ENCODE results near the gene NAGPA. TPM values are rescaled to one million over a fixed set of nuclear protein-coding genes. Genes with fewer than 3 reads are reported as not detected.

Gene NAGPA
- total and polyA plus RNA-seq, 2 of the 13 experiments (the other 11 are each of a cell fraction or from before 2014, with no cell fraction given), result 27.1 to 60.3 TPM

- peak; percentile 14; the same call in 1 of the 2 replicates for TF ChIP-seq FOXP4 (CRISPR knock-in tag; IDR thresholded peaks at IDR 0.05)
- peak; percentile 93 for TF ChIP-seq SALL1 (CRISPR knock-in tag; IDR thresholded peaks at IDR 0.05)
- peak; percentile 69 for TF ChIP-seq MIXL1 (CRISPR knock-in tag; IDR thresholded peaks at IDR 0.05)
- TF ChIP-seq WIZ (CRISPR knock-in tag; IDR thresholded peaks at IDR 0.05), result peak; percentile 96
- peak; percentile 88; the same call in 1 of the 2 replicates for TF ChIP-seq ZNF782 (CRISPR knock-in tag; IDR thresholded peaks at IDR 0.05; ENCODE audit: borderline replicate concordance)
- TF ChIP-seq ZNF562 (CRISPR knock-in tag; IDR thresholded peaks at IDR 0.05; ENCODE audit: borderline replicate concordance), result no peak
- 0 out of 2 replicates have a peak, but pooled peaks have one; percentile 40 for TF ChIP-seq ZNF121 (CRISPR knock-in tag; IDR thresholded peaks at IDR 0.05)
- TF ChIP-seq ZNF12 (CRISPR knock-in tag; IDR thresholded peaks at IDR 0.05), result peak; percentile 61
- peak; percentile 87 for TF ChIP-seq ZNF263 (CRISPR knock-in tag; IDR thresholded peaks at IDR 0.05)
- peak; percentile 76 for TF ChIP-seq HNRNPLL (IDR thresholded peaks at IDR 0.05; ENCODE audit: low read depth, low read length, poor library complexity, severe bottlenecking)
- TF ChIP-seq ZFX (CRISPR knock-in tag; IDR thresholded peaks at IDR 0.05; ENCODE audit: low read depth), result peak; percentile 90
- no peak for TF ChIP-seq CBX2 (IDR thresholded peaks at IDR 0.05; ENCODE audit: low read depth, low read length)
- no peak for TF ChIP-seq CBX2 (CRISPR knock-in tag; IDR thresholded peaks at IDR 0.05; ENCODE audit: low read depth)
- no peak for TF ChIP-seq DMTF1 (CRISPR knock-in tag; IDR thresholded peaks at IDR 0.05)
- peak; percentile 91 for TF ChIP-seq ZNF776 (CRISPR knock-in tag; IDR thresholded peaks at IDR 0.05)
- TF ChIP-seq U2AF2 (IDR thresholded peaks at IDR 0.05; ENCODE audit: low read depth, low read length), result no peak
- TF ChIP-seq NFE2L1 (CRISPR knock-in tag; IDR thresholded peaks at IDR 0.05; ENCODE audit: borderline replicate concordance), result peak; percentile 89; the same call in 1 of the 2 replicates
- TF ChIP-seq MAFK (conservative IDR thresholded peaks at IDR 0.05 in 1 of 2, IDR thresholded peaks at IDR 0.05 in 1 of 2; ENCODE audit: low read length in 2 of 2), result no peak
- TF ChIP-seq REPIN1 (CRISPR knock-in tag; IDR thresholded peaks at IDR 0.05; ENCODE audit: borderline replicate concordance, low read depth), result peak; percentile 93
- TF ChIP-seq ZNF383 (CRISPR knock-in tag; IDR thresholded peaks at IDR 0.05; ENCODE audit: borderline replicate concordance), result no peak
- TF ChIP-seq ZNF772 (CRISPR knock-in tag; IDR thresholded peaks at IDR 0.05), result peak; percentile 96
- no peak for TF ChIP-seq ZNF761 (CRISPR knock-in tag; conservative IDR thresholded peaks at IDR 0.05)
- peak; percentile 86 for TF ChIP-seq DNMT3B (CRISPR knock-in tag; conservative IDR thresholded peaks at IDR 0.05)
- no peak for TF ChIP-seq CC2D1A (CRISPR knock-in tag; IDR thresholded peaks at IDR 0.05)
- peak; percentile 99; the same call in 1 of the 2 replicates for TF ChIP-seq NFKB2 (CRISPR knock-in tag; IDR thresholded peaks at IDR 0.05; ENCODE audit: borderline replicate concordance)
- no peak for TF ChIP-seq SYNCRIP (IDR thresholded peaks at IDR 0.05; ENCODE audit: insufficient read depth, low read depth, low read length)
- TF ChIP-seq RBM39 (IDR thresholded peaks at IDR 0.05; ENCODE audit: low read depth, low read length, poor library complexity, severe bottlenecking), result peak; percentile 88
- TF ChIP-seq ISX (CRISPR knock-in tag; conservative IDR thresholded peaks at IDR 0.05), result 0 out of 2 replicates have a peak, but pooled peaks have one; percentile 44
Measured at GRCh38 chr16:5071681-5072333, 38.1 kb upstream of the NAGPA start, which contains the start of gene ALG1 (continued).

Data from HepG2 (cell line).